Measurements from ENCODE around the gene ADAM22.

GRCh38 chr7:87899255-87899654, 34.8 kb upstream of the ADAM22 start:
- TF ChIP-seq, protein P1, sequence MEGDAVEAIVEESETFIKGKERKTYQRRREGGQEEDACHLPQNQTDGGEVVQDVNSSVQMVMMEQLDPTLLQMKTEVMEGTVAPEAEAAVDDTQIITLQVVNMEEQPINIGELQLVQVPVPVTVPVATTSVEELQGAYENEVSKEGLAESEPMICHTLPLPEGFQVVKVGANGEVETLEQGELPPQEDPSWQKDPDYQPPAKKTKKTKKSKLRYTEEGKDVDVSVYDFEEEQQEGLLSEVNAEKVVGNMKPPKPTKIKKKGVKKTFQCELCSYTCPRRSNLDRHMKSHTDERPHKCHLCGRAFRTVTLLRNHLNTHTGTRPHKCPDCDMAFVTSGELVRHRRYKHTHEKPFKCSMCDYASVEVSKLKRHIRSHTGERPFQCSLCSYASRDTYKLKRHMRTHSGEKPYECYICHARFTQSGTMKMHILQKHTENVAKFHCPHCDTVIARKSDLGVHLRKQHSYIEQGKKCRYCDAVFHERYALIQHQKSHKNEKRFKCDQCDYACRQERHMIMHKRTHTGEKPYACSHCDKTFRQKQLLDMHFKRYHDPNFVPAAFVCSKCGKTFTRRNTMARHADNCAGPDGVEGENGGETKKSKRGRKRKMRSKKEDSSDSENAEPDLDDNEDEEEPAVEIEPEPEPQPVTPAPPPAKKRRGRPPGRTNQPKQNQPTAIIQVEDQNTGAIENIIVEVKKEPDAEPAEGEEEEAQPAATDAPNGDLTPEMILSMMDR (IDR thresholded peaks at IDR 0.05), result no peak
- no peak for TF ChIP-seq POLR2A (IDR thresholded peaks at IDR 0.05)

All from ovary (tissue), 3 donors.